HG03558 (cell line): ENCODE results near the gene HMCN1.

Experiments used
- ATAC-seq: cut with Tn5 transposase; IDR thresholded peaks from one replicate; pipeline ENCODE4 v1.9.1; 2021; ENCODE audit warnings: moderate number of reproducible peaks; ENCODE audit not compliant: unreplicated experiment; ENCODE audit errors: extremely low read depth

HMCN1 gene

DNA sequence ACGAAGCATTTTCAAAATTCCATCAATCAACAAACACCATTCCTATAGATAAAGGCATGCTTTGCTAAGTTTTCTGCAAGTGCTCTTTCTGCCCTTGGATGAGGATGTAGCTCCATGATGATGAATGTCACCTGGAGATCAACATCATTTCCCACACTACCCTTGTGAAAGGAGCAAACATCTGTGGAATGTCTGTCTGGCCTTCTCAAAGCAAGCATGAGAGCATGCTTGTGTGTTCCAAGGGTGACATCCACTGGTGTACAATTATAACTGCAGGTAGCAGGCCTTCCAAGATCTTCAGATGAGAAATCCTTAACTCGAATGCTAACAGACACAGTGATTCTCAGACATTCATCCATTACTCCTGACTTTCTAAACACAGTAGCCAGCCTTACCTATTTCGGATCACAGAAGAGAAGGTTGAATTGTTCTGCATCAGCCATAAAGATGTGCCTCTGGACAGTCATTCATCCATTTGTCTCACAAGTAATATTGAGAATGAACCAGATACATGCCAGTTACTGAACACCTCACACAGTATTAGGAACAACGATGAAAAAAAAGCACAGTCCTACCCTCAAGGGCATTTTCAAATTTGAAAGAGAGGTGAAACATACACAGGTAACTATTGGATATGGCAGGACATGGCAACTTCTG is 478.5 kb downstream of the HMCN1 start:
- ATAC-seq: no peak

DNA sequence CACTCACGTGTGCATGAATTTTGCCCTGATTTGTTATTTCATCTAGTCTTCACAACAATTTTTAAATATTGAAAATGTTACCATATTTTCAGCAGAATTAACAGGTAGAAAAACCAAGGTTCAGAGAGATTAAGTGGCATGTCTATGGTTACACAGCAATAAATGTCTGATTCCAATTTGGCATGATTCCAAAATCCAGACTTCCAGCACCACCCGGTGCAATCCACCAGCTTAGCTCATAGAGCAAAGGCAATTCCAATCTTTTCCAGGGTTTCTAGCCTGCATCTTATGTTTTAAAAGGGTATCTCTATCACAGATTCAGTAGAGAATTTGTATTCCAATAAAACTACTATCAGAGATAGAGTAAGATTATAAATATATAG is 479.0 kb downstream of the HMCN1 start:
- no peak for ATAC-seq

DNA sequence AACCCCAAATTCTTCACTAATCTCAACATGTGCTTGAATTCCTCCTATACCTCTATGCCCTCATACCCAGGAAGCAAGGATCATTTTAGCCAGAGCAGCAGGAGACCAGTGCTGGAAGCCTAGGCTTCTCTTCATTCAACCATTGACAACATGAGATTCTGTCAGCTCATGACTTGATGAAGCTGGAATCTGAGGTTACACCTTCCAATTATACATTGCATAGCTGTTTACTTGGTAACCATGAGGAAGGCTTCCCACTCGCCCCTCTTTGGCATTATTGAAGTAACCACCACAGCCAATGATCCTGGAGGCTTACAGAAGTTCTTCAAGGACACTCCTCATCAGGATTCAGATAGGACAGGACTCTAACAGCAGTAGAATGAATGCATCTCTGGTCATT is 480.6 kb downstream of the HMCN1 start:
- ATAC-seq: no peak

DNA sequence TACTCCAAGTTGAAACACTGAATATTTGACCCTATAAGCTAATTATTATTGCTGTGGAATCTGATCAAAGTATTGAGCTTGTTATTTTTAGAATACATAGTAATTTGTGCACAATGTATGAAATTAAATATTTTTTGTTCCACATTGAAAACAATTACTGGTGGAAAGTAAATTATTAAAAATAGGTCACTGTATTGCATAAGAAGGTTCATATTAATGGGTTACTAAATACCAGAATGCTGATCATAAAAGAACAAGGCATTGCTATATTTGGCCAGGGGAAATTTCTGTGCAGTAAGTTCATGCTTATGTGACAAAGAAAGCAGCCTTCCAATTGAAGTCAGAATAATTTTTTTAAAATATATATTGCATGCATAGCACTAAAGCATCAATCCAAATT is 481.4 kb downstream of the HMCN1 start:
- ATAC-seq: no peak

DNA sequence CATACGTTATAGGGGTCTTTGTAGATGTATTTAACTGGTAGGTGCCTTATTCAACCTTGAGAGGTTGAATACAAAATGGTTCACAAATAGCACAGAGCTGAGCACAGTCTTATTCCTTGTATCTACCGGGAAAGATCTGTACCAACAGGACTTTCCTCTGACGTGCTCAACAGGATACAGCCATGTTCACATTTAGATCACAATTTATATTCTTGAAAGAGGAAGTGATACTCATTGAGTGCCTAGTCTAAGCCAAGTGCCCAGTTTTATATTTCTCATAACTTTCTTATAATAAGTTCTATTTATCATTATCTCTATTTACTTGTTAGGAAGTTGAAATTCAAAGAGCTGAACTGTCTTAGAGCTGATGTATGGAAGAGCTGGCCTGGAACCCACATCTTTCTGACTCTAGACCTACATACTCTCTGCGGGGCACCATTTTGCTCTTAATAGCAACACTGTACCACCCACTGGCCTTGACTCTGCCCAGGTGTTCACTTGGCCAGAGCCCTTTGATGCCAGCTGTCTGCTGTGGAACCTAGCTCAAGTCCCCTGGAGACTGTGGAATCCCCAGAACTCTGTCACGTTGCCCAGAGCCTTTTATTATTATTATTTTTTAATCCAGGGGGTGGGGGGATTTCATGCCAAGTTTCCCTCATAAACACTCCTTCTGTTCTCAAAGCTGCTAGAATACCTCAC is 484.6 kb downstream of the HMCN1 start:
- ATAC-seq: no peak

DNA sequence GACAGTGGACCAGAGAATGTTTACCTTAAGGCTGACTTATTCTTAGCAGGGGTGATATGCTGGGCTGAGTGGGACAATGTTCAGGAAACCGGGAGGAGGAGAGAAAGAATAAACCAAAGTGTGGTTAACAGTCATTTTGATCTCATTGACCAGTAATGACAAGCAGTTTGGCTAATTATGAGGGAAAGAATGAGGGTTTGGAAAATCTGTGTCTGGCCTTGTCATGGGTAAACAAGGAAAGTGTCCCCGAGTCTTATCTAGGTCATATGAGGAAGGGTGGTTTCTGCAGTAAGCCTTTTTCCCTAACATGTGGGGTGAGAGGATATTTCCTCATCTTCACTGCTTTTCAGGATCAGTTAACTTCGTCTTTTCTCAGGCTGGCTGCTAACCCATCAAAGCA is 485.9 kb downstream of the HMCN1 start:
- no peak for ATAC-seq

DNA sequence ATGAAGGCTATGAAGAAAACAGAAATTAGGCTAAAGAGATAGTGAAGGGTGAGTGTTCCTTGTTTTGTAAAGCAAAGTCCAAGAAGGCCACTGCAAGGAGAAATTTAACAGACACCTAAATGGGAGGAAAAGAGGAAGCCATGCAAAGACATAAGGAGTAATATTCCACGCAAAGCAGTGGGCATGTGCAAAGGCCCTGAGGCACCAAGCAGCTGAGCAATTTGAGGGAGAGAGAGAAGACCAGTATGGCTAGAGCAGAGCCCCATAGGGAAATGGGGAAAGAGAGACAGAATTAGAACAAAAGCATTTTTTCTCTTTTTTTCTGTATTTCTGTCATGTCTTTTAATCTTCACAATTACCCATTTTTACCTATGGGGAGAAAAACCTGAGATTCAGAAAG is 486.7 kb downstream of the HMCN1 start:
- no peak for ATAC-seq

DNA sequence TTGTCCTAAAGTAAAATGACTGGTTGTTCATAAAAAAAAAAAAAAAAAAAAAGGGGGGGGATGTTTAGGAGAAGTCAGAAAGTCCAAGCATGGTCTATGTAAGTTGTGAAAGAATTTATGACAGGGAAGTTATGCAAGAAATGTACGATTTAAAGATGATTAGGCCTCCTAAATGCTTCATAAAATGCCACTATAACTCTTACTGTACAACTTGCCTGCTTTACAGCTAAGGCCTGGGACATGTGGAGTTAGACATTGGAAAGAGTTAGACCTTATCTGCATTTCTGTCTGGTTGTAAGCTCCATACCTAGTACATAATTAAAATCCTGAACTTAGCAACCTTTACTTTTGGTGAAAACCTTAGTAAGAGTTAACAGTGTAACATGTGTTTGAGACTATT is 490.9 kb downstream of the HMCN1 start:
- ATAC-seq: no peak

DNA sequence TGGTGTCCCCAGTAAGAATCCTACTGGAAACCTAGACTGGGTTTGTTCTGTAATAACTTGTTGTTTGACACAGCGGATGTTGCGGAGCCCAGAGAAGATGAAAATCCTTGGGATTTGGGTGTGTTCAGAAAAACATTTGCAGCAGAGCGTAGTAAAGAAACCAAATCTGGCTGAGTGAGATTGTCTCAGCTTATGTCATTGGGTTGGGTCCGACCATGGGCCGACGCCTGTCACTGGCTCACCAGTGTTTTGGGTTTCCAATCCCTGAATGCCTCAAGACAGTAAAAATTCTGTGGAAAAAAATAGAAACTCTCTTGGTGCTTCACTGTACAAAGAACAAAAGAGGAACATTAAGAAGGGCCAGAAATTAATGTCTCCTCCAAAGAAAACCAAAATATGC is 494.6 kb downstream of the HMCN1 start:
- no peak for ATAC-seq

DNA sequence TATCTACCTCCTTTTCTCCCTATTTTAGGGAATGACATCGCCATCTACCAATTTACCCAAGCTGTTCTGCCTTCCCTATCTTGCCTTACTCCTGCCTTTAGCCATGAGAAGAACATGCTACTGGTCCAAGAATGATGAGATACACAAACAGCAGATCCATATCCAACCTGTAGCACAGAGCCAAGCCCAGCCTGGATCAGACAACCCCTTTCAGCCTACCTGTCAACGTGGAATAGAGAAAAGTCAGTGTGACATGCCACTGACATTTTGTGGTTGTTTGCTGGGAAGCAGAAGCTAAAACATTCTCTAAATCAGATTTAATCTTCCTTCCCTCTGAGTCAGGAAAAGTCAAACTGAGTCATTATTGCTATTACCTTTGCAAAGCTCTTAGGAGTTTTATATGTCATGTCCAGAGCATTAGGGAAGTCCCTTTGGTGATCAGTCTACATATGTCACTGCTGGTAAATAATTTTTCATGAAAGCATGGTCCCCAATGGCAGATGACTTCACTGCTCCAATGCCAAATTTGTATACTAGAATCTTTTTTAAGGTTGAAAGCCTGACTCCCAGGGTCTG is 497.8 kb downstream of the HMCN1 start:
- no peak for ATAC-seq

DNA sequence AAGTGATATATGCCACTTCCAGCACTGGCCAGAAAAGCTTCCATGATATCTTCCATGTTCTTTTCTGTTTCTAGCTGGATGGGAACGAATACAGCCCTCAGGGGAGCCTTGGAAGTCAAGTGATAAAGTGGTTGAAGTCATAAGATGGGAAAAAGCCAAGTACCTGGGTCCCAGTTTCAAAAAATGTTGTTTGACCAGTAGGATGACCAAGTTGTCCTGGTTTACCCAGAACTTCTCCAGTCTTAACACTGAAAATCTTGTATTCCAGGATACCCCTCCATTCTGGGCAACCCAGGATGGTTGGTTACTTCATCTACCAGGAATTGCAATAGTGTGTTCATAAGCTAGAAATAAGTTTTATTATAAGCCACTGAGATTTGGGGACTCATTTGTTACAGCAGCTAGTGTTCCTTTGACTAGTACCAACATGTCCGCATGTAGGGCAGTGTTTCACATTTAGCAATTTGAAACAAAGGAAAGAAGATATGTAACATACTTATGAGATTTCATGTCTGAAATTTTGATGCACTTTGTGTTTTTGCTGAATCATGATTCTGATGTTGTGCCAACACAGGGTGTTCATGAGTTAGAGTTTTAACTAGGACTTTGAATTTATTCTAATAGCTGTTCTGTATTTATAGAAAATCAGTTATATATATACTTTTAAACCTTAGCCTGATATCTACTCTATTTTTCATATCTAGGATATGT is 500.9 kb downstream of the HMCN1 start:
- ATAC-seq: no peak

DNA sequence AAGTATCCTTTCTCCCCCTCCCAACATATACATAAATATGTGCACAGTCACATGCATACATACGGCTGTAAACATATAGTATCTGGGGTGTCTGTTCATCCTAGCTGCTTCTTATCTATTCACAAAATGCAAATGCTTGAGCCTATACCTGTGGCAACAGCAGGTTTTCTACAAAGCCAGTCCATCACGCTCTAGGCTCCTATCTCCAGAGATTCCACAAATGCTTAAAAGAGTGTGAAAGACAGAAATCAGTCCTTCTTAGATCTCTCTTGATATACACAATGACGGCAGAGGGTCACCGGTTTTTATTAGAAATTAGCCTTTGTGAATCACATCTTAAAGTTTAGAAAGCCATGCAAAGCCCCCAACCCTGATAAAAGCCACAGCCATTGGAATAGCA is 501.5 kb downstream of the HMCN1 start:
- no peak for ATAC-seq

DNA sequence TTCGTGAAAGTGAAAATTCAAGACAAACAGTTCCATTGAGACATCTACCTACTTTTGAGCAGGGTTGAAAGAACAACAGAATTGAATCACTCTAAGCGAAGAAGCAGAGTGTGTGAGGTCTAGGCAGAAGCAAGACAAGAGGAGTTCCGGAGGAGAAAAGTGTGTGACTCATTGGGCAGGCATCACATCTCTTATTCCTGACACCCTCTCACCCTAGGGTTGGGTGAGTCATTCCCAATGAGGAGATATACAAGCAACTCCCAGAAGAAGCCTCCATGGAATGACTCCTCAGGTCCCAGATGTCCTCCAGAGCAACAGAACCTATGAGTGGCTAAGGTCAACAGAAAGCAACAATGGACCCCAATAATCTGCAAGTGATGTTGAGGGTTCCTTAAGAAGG is 502.7 kb downstream of the HMCN1 start:
- ATAC-seq: no peak

DNA sequence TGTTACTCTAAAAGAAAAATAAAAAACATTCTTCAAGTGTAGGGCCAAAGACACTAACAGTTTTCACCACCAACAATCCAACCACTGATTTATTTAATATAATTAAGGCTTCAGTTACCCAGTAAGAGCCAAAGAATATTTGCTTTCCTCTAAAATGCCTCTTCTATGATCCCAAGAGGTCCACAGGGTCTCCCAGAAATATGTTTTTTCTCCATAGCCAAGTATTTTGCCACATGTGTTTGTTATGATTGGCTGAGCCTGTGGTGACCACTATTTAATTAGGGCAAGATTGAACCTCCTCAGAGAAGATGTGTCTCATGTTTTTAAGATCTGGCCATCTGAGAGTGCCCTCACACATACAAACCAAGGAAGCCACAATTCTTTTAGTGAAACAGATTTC is 505.0 kb downstream of the HMCN1 start:
- no peak for ATAC-seq

DNA sequence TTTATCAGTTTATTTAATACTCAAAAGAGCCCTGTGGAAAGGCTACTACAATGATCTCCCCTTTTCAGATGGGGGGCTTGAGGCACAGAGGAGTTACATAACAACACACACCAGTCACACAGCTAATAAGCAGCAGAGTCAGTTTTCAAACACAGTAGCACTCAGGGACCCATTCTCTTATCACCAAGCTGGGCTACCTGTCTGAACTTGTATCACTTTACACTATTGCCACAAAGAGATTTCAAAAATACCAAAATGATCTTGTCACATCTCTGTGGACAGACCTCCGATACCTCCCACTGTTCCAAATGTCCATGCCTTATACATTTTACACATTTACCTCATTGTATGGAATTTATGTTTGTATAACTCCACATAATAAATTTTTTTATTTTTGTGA is 506.2 kb downstream of the HMCN1 start:
- ATAC-seq: no peak
